K562 treated with DMSO at 1 percent for 24 hours (cell line): Measurements from ENCODE around the gene SLC15A4. TPM values are rescaled to one million over a fixed set of nuclear protein-coding genes. Genes with fewer than 3 reads are reported as not detected.

Source experiments
- total RNA-seq: library from RNA; unstranded; fragments of 300-600 nt; gene quantifications from 2 replicates; pipeline ENCODE4 v1.2.3, GENCODE V29; 2022; ENCODE audit warnings: low read depth; ENCODE audit not compliant: insufficient read depth

The SLC15A4 gene
- 7.2 and 8.6 TPM in 2 replicates for total RNA-seq

GRCh38 chr12:128823916-128824839, at the start of gene SLC15A4:
SLC15A4 (minus strand) TSS chr12:128823958; CDS start chr12:128823943, 15 bp downstream.

DNA sequence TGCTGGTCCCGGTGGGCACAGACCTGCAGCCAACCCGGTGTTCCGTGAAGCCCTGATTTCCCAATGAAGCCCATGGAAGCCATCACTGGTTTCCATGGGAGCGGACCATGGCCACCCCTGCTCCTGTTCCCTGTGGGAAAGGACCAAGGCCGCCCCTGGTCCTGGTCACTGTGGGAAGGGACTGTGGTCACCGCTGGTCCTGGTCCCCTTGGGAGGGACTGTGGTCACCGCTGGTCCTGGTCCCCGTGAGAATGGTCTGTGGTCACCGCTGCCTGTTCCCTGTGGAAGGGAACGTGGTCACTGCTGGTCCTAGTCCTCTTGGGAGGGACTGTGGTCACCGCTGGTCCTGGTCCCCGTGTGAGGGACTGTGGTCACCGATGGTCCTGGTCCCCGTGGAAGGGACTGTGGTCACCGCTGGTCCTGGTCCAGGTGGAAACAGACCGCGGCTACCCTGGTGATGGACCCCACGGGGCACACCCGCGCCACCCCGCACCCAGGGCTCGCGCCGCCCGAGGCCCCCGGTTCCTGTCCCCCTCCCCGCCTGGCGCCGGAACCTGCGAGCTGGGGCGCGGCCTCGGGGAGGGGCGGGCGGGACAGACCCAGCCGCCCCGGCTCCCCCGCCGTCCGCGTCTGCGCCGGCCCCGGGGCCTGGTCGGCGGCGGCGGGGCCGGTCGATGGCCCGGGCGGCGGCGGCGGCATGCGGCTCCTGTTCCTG, 29.3 kb upstream of the SLC15A4 start, which contains the start of gene GLT1D1:
Gene GLT1D1 (plus strand): TSS at position 594 of the 715 bp plus-strand sequence. CDS start 104 bp downstream, at position 698.

Other genes with a start within 250 kb of the SLC15A4 start
- gene GLT1D1, start 29.5 kb upstream of the SLC15A4 start, total RNA-seq: not detected in 2 replicates